ENCODE data around the gene ANGPTL3.

Gene ANGPTL3

DNA sequence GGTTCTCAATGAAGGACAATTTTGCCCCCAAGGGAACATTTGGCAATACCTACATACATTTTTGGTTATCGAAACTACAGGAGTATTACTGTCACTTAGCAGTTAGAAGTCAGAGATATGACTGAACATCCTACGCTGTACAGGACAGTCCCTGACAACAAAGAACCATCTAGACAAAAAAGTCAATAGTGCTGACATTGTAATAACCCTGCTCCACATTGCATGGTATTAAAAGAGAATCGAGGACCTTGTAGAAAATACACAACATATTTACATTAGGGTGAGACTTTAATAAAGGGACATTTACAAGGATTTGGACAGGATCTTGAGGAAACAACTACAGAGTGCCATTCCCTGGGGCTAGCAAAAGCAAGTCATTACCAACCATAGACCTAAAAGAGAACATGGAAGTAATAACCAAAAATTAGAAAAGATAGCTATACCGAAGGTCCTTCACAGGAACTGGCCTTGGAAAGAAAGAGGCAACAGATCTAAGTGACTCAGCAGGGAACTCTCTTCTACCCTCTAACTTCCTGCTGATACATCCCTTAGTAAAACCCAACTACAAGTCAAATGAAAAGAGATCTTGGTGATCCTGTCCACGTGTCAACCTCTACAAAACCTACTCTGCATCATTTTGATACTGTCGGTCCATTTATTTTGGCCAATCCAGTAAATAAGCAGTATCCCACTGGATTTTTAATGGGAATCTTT lies 40.2 kb downstream of the ANGPTL3 start:
- no peak for DNase-seq

DNA sequence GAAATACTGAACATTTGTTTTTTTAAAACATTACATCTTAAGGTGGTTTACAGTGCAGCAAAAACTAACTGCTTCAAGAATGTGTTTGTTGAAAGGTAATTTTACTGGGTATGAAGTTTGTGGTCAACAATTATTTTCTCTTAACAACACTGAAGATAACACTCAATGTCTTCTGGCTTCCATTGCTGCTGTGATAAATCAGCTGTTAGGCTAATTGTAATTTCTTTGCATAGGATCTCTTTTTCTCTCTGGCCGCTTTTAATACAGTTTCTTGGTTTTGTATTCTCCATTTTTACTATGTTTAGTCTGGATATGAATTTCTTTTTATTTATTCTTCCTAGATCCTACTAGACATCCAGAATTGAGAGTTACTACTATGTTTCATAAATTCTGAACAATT lies 46.0 kb downstream of the ANGPTL3 start:
- no peak for DNase-seq

DNA sequence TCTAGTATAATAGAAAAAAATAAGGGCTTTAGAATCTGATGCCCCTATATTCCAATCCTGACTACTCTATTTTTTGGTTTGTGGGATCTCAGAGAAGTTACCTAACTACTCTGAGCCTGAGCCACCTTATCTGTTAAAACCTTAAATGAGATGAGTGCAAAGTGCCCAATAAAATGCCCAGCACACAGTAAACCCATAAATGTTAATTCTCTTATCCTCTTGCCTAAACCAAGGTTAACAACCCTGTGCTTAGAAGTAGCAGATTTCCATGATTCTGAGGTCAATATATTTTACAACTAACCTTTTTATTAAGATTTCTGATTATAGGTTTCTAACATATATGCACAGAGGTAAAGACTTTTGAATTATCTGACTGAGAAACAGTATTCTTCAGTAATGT lies 55.1 kb downstream of the ANGPTL3 start:
- DNase-seq, result no peak

DNA sequence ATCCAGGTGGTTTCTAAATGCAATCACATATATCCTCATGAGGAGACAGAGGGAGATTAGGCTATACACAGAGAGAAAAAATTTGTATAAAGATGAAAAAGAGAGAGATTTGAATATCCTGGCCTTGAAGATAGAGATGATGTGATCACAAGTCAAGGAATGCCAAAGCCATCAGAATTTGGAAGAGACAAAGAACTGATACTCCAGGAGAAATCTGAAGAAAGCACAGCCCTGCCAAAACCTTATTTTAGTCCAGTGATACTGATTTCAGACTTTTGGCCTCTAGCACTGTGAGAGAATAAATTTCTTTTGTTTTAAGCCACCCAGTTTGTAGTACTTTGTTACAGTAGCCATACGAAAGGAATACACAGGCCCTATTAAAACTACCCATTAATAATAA lies 57.4 kb downstream of the ANGPTL3 start:
- DNase-seq, result no peak
